NCI-H2171 (cell line): ENCODE data around the gene BAX.

Experiments used
- DNase-seq: peaks from one replicate; lab custom pipeline; 2025; lab: John Stamatoyannopoulos, UW

BAX gene

DNA sequence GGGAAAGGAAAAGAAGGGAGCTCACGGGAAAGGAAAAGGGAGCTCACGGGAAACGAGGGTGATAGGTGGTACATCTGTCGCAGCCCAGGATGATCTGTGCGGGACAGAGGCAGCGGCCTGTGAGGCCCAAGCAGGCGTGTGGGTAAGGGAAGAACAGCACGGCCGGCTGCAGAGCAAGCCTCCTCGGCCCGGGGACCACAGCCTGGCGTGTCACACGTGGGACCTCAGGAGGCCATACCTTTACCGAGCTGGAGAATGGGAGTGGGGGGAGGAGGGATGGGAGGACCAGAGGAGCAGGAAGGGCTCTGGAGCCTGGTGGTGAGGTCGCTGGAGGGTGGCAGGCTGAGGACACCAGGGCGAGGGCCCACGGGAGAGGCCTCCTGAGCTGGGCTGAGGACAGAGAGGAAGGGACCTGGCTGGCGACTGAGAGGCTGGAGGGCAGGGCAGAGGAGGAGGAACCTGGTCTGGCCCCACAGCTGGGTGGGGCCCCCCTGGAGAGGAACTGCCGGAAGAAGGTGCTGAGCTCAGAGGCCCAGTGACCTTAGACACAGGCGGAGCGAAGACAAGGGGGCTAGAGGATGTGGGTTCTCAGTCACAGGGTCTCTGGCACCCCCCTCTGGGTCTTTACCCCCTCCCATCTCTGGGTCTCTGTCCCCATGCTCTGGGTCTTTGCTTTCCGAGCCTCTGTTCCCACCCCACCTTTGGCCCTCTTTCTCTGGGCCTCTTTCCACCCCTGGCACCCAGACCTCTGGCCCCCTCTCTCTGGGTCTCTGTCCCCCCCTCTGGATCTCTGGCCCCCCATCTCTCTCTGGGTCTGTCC is 7.6 kb downstream of the BAX start:
- no peak for DNase-seq

DNA sequence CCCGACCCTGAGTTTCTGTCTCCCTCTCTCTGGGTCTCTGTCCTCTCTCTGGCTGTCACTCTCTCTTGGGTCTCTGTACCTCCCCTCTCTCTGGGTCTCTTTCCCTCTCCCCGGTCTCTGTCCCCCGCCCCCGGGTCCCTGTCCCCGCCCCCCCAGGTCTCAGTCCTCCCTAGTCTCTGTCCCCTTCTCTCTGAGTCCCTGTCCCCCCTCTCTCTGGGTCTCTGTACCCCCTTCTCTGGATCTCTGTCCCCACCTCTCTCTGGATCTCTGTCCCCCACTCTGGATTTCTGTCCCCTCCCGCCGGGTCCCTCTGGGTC is 8.1 kb downstream of the BAX start:
- DNase-seq, result no peak

DNA sequence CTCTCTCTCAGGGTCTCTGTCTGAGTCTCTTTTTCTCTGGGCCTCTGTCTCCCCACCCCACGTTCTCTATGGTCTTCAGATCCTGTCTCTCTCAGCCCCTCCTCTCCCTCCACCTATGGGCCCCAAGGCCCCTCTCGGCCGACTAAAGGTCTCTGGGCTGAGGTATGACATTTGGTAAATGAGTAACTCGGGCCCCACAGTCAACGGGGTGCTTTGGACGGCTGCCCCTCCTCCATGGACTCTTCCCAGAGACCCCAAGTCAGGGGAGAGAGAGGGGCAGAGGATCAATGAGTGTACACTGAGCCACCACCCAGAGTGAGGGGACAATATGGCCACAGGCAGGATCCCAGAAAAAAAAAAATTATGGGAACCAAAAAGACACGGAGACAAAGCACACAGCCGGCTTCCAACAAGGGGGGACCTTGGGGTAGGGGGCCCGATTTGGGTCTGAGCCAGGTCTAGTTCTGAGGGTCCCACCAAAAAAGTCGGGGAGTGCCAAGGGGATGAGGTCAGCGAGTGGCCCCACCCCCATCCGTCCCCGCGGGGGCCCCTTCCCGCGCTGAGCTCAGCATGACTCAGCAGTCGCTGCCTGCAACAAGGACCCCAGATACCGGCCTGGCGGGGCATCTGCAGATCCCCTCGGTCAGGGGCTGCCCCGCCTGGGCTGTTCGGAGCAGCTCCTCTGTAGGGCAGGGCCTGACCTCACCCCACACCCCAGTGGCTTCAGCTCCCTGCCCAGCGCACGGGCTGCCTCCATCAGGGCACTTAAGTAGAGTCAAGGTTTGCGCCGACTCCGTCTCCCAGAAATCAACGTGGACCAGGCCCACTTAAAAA is 8.9 kb downstream of the BAX start:
- DNase-seq, result peak; percentile 20

DNA sequence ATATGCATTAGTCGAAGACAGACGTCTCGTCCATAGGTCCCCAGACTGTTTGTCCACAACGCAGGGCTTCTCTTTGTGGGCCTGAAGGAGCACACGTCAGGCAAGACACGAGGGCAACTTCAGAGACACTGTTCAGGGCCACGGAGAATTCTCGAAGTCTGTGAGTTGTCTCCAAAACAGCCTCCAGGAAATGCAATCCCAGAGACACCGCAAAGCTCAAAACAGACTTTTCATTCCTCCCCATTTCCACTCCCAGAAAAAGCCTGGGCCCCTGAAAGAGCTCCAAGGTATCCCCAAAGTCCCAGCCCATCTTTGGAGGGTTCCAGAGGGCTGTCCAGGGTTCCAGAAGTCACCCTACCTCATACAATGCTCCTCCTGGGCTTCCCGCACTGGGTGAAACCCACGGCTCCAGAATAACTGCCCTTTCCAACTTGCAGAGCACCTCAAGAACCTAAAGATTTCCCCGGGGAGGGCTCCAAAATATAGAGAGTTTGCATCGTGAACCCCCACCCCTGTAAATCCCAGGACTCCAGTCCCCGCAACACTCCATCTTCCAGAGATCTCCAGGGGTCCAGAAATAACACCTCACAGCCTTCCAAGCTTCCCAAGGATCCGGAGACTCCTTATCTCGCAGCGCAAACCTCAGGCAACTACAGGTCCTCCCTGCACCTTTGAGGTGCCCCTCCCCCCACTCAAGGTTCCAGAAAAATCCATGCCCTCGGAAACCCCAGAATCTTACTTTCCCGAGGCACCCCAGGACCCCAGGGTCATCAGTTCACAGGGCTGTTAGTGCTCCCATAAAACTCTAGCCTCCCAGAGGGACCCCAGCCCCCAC is 9.7 kb downstream of the BAX start:
- DNase-seq, result no peak

DNA sequence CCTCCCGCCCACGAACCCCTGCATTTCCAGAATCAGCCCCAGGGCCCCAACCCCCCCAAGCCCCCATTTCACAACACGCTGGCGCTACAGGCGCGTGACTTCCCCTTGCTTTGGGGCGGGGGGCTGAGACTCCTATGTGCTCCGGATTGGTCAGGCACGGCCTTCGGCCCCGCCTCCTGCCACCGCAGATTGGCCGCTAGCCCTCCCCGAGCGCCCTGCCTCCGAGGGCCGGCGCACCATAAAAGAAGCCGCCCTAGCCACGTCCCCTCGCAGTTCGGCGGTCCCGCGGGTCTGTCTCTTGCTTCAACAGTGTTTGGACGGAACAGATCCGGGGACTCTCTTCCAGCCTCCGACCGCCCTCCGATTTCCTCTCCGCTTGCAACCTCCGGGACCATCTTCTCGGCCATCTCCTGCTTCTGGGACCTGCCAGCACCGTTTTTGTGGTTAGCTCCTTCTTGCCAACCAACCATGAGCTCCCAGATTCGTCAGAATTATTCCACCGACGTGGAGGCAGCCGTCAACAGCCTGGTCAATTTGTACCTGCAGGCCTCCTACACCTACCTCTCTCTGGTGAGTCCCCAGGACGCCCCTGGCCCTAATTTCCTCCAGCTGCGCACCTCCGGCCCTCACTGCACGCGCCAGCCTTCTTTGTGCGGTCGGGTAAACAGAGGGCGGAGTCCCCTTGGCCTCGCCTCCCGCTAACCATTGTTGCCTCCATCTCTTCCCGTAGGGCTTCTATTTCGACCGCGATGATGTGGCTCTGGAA is 10.5 kb downstream of the BAX start, which contains the start of gene FTL:
TSS of gene FTL (plus strand) at position 270 of the 766 bp plus-strand sequence. CDS start at position 469, 199 bp downstream.
- DNase-seq, result peak; percentile 91

DNA sequence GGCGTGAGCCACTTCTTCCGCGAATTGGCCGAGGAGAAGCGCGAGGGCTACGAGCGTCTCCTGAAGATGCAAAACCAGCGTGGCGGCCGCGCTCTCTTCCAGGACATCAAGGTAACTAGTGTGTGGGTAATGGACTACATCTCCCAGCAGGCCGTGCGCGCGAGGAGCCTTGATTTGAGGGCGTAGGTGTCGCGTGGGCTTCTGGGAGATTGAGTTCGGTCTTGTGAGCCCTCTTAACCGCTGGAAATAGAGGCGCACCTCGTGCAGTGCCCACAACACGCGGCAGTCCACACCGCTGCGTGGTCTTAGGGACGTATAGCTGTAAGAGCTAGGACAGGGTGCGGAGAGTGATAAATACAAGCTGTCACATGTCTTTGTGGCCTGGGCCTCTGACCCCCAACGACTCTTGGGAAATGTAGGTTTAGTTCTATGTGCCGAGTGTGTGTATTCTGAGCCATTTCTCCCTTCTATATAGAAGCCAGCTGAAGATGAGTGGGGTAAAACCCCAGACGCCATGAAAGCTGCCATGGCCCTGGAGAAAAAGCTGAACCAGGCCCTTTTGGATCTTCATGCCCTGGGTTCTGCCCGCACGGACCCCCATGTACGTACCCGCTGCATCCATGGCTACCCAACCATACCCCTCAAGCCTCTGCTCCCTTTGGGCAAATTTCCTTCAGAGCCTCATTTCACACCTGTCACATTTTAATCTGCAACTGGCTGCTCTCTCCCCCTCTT is 11.3 kb downstream of the BAX start:
- DNase-seq, result peak; percentile 86

DNA sequence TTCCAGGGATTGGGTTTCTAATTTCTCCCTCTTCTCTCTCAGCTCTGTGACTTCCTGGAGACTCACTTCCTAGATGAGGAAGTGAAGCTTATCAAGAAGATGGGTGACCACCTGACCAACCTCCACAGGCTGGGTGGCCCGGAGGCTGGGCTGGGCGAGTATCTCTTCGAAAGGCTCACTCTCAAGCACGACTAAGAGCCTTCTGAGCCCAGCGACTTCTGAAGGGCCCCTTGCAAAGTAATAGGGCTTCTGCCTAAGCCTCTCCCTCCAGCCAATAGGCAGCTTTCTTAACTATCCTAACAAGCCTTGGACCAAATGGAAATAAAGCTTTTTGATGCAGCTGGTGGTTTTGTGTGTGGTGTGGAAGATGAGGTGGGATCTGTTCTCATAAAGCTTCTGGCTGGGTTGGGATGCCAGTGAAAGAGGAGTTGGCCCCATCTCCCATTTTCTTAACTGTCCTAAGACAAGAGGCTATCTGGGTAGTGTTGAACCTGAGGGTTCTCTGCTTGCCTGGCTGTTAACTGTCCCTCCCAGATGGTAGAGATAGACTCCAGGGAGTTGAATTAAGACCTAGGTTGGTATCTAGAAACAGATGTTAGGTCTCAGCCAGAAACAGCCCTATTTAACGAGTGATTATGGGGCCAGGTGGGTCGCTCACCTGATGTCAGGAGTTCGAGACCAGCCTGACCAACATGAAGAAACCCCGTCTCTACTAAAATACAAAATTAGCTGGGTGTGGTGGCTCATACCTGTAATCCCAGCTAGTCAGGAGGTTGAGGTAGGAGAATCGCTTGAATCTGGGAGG is 12.1 kb downstream of the BAX start:
- DNase-seq, result no peak

DNA sequence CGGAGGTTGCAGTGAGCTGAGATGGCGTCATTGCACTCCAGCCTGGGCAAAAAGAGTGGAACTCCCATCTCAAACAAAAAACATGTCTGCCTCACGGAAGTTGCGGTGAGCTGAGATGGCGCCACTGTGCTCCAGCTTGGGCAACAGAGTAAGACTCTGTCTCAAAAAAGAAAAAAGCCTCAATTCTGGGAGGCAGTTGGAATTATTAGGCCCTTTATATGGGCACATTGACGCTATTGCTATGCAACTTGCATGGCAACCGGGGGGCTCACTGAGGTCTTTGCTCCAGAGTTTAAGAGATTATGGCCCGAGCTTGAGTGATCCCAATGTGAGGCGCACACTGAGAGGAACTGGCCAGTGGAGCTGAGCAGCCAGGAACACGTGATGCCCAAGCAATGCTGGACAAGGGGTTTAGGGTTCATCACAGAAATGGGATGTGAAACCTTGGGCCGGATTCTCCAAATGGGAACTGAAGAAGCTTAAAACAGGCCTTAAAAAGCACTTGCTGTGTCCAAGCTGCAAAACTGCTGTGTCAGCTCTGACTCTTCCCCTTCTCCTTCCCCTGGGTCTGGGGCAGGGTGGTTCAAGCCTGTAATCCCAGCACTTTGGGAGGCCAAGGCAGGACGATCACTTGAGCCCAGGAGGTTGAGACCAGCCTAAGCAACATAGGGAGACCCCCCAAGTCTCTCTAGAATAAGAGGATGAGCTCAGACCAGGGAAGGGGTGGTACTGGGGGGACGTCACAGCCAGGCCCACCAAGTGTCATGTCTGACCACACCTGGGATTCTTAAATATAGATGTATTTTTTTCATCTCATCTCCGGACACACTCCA is 12.9 kb downstream of the BAX start:
- no peak for DNase-seq

DNA sequence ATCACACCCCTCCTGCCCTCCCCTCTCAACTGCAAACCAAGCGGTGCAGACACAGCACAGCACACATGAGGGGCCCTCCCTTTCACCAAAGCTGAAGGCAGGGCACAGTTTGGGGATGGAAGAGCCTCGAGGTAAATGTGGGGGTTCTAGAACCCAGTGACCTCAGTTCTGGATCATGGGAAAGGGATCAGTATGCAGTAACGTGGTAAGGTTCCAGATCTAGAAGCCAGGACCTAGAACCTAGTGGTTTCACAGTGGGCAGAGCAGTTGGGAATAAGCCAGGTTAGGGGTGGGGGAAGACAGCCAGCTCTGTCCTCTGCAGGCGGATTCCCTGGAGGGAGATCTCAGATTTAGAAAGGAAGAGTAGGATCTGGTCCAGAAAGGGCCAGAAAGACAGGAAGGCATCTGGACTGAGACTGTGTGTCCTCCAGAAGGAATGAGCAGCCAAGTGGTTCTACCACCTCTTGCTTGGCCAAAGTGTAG is 13.5 kb downstream of the BAX start:
- DNase-seq, result no peak

DNA sequence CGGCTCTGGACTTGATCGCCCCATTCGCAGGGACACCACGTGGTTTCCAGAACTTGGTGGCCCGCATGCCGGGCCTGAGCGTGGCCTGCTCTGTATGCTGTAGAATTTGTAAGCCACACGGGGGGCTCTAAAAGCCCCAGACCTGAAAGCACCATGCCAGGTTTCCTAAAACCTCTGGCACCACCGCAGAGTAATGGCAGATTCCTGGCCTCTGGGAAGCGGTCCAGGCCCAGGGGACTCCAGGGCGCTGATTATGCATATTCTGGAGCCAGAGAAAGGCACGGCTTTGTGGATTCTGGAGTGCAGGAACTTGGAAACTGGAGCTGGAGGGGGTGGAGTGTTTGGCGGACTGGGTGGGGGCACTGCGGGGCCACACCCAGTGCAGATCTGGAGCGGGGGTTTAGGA is 14.1 kb downstream of the BAX start:
- no peak for DNase-seq

DNA sequence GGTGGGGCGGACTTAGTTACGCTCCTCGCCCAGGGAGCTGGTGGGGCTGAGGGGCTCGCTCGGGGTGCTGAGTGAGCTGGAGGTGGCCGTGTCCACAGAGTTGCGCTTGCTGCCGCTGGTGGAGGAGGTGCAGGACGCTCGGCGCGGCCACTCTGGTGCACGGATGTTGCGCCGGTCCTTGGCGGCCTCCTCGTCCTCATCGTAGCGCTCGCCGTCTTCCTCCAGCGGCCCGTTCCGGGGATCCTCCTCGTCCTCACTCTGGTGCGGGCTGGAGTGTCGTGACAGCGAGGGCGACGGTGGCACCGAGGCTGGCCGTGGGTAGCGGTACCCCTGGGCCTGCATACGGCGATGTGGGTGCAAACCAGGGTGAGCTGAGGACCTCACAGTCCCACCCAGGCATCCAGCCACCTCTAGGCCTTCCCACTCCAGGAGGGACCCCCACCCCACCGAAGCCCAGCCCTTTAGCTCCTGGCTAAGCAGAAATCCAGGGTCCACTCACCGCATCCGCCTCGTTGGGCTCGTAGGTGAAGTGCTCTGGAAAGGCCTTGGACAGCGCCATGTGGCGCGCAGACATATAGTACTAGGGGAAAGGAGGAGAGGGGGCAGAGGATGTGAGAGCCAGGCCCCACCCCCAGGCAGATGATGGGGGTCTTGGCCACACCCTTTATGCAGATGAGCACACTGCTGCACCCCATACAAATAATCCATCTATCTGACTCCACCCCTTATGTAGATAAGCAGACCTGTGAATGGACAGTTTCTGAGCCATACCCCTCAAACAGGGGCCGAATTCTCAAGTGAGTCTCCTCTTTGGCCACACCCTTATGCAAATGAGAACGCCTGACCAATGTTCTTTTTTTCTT is 14.8 kb downstream of the BAX start:
- DNase-seq, result no peak

DNA sequence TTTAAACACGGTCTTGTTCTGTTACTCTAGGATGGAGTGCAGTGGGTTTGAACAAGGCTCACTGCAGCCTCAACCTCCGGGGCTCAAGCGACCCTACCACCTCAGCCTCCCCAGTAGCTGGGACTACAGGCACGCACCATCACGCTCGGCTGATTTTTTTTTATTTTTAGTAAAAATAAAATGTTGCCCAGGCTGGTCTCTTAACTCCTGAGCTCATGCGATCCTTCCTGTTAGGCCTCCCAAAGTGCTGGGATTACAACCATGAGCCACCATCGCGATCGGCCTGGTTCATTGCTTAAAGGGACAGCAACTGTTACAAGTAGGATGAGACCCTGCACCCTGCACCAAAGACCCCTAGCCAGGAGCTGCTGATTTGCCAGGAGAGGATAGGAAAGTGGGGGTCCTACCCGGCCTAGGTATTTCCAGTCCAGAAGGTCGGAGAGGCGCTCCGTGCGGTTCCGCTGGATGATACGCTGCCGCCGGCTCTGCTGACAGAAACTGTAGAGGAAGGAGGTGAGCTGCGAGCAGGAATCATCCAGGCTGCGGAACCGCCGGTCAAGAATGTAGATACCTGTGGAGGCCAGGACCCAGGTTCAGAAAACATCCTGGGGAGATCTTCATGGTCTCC is 15.6 kb downstream of the BAX start:
- no peak for DNase-seq

DNA sequence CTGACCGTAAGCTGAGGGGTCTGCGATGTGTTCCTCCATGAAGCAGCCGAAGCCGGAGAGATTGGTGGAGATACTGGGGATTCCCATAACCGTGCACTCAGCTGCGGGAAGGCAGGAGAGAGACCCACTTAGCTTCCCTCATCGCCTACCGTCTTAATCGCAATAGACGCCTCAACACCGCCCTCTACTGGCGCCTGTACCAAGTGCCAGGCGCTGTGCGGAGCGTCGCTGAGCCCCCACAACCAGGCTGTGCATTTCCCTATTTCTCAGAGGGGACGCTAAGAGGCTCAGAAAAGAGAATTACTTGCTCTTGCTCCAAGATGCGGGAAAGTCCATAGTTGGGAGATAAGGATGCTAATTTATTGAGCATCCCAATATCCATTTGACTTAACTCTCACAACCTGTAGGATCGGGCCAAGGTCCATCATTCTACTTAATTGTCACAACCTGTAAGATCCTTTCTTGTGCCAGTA is 16.3 kb downstream of the BAX start:
- peak; percentile 68 for DNase-seq

DNA sequence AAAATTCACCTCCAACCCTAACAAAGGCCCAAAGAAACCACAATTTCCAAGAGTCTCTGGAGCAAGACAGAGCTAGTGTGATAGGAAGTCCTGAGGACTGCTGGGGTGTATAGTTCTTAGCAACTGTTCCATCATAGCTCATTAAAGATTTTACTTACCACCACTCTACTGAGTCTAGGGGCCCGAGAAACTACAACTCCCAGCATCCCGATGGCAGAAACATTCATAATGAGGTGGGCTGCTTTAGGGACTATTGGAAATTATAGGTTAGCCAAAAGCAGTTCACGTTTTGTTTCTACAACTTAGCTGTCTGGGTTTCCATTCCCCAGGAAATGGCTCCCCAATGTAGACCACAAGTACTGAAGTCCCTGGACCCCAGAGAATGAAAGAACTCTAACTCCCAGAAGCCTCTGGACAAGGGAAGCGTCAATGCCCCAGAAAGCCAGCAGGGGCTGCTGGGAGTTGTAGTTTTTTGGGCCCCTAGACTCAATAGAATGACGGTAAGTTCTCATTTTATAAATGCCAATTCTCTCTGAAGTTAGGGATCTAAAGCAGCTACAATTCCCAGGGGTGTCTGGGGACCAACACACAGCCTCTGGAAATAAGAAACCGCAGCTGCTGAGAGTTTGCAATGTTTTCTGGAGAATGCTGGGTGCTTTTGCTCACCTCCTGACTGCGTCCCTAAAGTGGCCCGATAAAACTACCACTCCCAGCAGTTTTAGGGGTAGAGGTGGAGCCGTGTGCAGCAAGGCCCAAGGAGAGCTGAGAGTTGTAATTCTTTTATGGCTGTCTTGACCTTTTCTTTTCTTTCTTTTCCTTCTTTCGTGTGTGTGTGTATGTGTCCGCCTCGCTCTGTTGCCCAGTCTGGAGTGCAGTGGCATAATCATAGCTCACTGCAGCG is 21.5 kb downstream of the BAX start:
- DNase-seq, result peak; percentile 26

DNA sequence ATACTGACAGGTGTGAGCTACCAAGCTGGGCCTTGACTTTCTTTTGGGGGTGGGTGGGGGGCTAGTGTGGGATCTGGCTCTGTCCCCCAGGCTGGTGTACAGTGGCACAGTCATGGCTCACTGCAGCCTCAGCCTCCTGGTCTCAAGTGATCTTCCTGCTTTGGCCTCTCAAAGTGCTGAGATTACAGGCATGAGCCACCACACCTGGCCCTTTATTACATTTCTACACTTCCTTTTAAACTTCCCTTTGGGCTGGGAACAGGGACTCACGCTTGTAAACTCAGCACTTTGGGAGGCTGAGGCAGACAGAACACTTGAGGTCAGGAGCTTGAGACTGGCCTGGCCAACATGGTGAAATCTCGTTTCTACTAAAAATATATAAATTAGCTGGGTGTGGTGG is 22.4 kb downstream of the BAX start:
- no peak for DNase-seq

DNA sequence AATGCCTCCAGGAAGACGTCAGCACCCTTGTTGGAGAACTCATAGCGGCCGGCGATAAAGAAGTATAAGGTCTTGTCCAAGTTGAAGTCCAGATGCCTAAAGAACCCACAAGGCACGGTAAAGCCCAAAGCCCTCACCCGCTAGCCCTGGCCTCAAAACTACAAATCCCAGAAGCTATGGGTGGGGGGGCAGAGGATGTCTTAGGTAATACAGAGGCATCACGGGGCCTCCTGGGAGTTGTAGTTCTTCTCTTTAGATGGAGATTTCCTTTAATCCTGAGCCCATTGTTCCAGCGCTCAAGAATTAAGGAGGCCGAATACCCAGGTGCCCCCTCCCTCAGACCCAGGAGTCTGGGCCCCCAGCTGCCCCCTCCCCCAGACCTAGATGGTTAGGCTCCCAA is 27.6 kb downstream of the BAX start:
- no peak for DNase-seq
